Left ventricle myocardium inferior (tissue), 1 donor: ENCODE measurements around the gene OAS1. TPM values are rescaled to one million over a fixed set of nuclear protein-coding genes. Genes with fewer than 3 reads are reported as not detected.
A peak's percentile ranks its signal among the peaks of the same experiment; 100 is the strongest.

ENCODE experiments used
- DNase-seq: peaks from one replicate; pipeline ENCODE4 v3.0.0-alpha.2; 2020
- H3K27ac ChIP-seq: fragments of 200-600 bp; replicated peaks from 2 replicates; pipeline ENCODE4 v1.8.0; 2021
- H3K27me3 ChIP-seq: fragments of 200-600 bp; 2 replicates; pipeline ENCODE4 v1.8.0; 2021; ENCODE audit warnings: low read depth
- H3K36me3 ChIP-seq: fragments of 200-600 bp; 2 replicates; pipeline ENCODE4 v1.8.0; 2021
- H3K4me1 ChIP-seq: fragments of 200-600 bp; 2 replicates; pipeline ENCODE4 v1.8.0; 2021
- H3K4me3 ChIP-seq: fragments of 200-600 bp; 2 replicates; pipeline ENCODE4 v1.8.0; 2021; ENCODE audit warnings: mild to moderate bottlenecking, moderate library complexity
- H3K9me3 ChIP-seq: fragments of 200-600 bp; replicated peaks from 2 replicates; pipeline ENCODE4 v1.8.0; 2021
- CTCF ChIP-seq: fragments of 200-600 bp; IDR thresholded peaks from 2 replicates; pipeline ENCODE4 v1.8.0; 2021; ENCODE audit warnings: antibody characterized with exemption, mild to moderate bottlenecking, borderline replicate concordance
- intact Hi-C: fragments of 100-400 bp; cut with micrococcal nuclease; formaldehyde crosslinking; loops from one replicate; pipeline ENCODE4 v1.11.0; 2022
- long read RNA-seq: library from polyadenylated mRNA; unstranded; transcript quantifications from one replicate; pipeline ENCODE4 v2.0.0, GENCODE V29; 2021
- total RNA-seq: library from RNA; stranded (reverse); fragmentation: NEBNext Ultra II Directional; extraction: Animal tissue kit (Norgen Biotek cat#: 25700); gene quantifications from one replicate; pipeline ENCODE4 v1.2.1, GENCODE V29; 2021
- donor health status: DM: no; HTN: yes; CAD: no; lungs with severe emphysema.

OAS1 gene
- total RNA-seq = 4.8 TPM
- long read RNA-seq, partial matches to known transcripts = 0 of 2 reads
- long read RNA-seq, other reads (novel, unspliced or antisense) = 0 of 2 reads

GRCh38 chr12:112906712-112907414 is at the start of gene OAS1:
TSS of gene OAS1 (plus strand) at chr12:112906962. CDS start at chr12:112907040, 78 bp downstream.
- peaks cover 25% of the 10 kb centered on the region for H3K4me1 ChIP-seq

GRCh38 chr12:112859291-112859690 is 47.5 kb upstream of the OAS1 start:
- H3K4me1 ChIP-seq = no peaks in the 10 kb centered on the region
- H3K36me3 ChIP-seq = no peaks in the 10 kb centered on the region
- no peak for DNase-seq
- no peak for TF ChIP-seq CTCF
- intact Hi-C loops = no loop called here
- no peak overlapping the region for H3K27ac ChIP-seq
- no peaks in the 10 kb centered on the region for H3K9me3 ChIP-seq
- peaks cover 98% of the 10 kb centered on the region for H3K27me3 ChIP-seq
- H3K4me3 ChIP-seq = no peak overlapping the region

More at GRCh38 chr12:112906712-112907414, at the start of gene OAS1:
- Histone ChIP-seq H3K27me3 (peaks cover 12% of the 10 kb centered on the region), H3K27ac (peak within 1 kb of the TSS; percentile 62), H3K9me3 (peaks cover 4% of the 10 kb centered on the region), H3K36me3 (peaks cover 8% of the 10 kb centered on the region), H3K4me3 (peak within 1 kb of the TSS; percentile 63)
- intact Hi-C loops = no loop called here
- TF ChIP-seq CTCF = no peak
- DNase-seq = no peak

GRCh38 chr12:112860181-112860580 is 46.6 kb upstream of the OAS1 start:
- H3K27ac ChIP-seq = no peak overlapping the region
- no peaks in the 10 kb centered on the region for H3K4me1 ChIP-seq
- no peak for TF ChIP-seq CTCF
- no peak overlapping the region for H3K4me3 ChIP-seq
- H3K27me3 ChIP-seq = peaks cover 97% of the 10 kb centered on the region
- intact Hi-C loops = no loop called here
- H3K36me3 ChIP-seq = no peaks in the 10 kb centered on the region
- no peak for DNase-seq
- H3K9me3 ChIP-seq = no peaks in the 10 kb centered on the region

GRCh38 chr12:112861284-112861683 is 45.5 kb upstream of the OAS1 start:
- Histone ChIP-seq H3K27ac (no peak overlapping the region), H3K4me1 (no peaks in the 10 kb centered on the region), H3K36me3 (no peaks in the 10 kb centered on the region), H3K4me3 (no peak overlapping the region), H3K27me3 (peaks cover 93% of the 10 kb centered on the region), H3K9me3 (no peaks in the 10 kb centered on the region)
- intact Hi-C loops = no loop called here
- no peak for TF ChIP-seq CTCF
- no peak for DNase-seq

GRCh38 chr12:112862636-112863290 is 44.0 kb upstream of the OAS1 start:
- intact Hi-C loops = no loop called here
- no peak overlapping the region for H3K4me3 ChIP-seq
- H3K36me3 ChIP-seq = no peaks in the 10 kb centered on the region
- no peaks in the 10 kb centered on the region for H3K9me3 ChIP-seq
- peaks cover 93% of the 10 kb centered on the region for H3K27me3 ChIP-seq
- DNase-seq = no peak
- H3K27ac ChIP-seq = no peak overlapping the region
- H3K4me1 ChIP-seq = no peaks in the 10 kb centered on the region
- no peak for TF ChIP-seq CTCF
